ENCODE results near the gene FGF14.
A peak's percentile ranks its signal among the peaks of the same experiment; 100 is the strongest.

The FGF14 gene

DNA sequence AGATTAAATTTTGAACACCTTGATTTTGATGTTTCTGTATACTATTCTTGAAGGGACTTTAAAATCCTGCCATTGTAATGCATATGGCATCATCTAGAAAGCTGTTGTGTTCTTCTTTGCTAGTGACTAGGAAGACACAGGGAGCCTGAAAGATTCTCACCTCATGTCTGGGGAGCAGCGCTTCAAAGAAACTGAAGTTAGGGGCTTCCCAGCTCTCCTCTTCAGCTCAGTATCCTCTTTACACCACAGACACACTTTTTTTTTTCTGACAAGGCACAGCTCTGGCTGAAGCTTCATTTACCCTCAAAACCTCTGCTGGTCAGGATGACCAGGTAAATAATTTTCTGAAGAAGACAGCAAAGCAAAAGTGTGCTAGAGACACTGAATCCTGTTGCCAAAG lies 693.7 kb downstream of the FGF14 start:
- no peak overlapping the region for H3K4me3 ChIP-seq (ENCODE audit: low read depth, low read length)
- no peak for DNase-seq (ENCODE audit: low read depth)
- TF ChIP-seq, protein P1, sequence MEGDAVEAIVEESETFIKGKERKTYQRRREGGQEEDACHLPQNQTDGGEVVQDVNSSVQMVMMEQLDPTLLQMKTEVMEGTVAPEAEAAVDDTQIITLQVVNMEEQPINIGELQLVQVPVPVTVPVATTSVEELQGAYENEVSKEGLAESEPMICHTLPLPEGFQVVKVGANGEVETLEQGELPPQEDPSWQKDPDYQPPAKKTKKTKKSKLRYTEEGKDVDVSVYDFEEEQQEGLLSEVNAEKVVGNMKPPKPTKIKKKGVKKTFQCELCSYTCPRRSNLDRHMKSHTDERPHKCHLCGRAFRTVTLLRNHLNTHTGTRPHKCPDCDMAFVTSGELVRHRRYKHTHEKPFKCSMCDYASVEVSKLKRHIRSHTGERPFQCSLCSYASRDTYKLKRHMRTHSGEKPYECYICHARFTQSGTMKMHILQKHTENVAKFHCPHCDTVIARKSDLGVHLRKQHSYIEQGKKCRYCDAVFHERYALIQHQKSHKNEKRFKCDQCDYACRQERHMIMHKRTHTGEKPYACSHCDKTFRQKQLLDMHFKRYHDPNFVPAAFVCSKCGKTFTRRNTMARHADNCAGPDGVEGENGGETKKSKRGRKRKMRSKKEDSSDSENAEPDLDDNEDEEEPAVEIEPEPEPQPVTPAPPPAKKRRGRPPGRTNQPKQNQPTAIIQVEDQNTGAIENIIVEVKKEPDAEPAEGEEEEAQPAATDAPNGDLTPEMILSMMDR (conservative IDR thresholded peaks at IDR 0.05; ENCODE audit: low read depth, low read length), result no peak

DNA sequence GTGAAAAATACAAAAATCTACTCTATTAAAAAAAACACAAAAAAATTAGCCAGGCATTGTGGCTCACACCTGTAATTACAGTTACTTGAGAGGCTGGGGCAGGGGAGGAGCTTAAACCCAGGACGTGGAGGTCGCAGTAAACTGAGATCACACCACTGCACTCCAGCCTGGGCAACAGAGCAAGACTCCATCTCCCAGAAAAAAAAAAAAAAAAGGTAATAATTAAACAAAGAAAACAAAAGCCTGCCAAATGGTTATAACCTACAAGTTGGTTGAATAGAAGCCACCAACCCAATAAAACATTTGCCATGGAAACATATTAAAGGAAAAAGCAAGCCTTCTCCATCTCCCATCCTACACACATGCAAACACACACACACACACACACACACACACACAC lies 694.2 kb downstream of the FGF14 start:
- TF ChIP-seq, protein P1 (conservative IDR thresholded peaks at IDR 0.05; ENCODE audit: low read depth, low read length), result no peak
- DNase-seq (ENCODE audit: low read depth), result no peak
- no peak overlapping the region for H3K4me3 ChIP-seq (ENCODE audit: low read depth, low read length)

DNA sequence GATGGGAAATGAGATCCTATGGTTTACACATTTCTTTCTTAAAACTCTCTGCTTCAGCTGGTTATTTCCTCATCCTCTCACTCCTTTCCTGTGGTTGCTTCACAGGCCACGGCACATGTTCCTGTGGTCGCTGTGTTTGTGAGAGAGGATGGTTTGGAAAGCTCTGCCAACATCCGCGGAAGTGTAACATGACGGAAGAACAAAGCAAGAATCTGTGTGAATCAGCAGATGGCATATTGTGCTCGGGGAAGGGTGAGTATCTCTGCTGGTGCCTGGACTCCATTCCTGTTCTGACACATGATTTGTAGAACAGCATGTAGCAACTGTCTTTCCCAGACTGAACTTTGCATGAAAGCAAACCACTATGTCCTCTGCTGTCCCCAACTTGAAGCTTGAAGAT lies 695.2 kb downstream of the FGF14 start:
- H3K4me3 ChIP-seq (ENCODE audit: low read depth, low read length), result no peak overlapping the region
- peak; percentile 99 for DNase-seq (ENCODE audit: low read depth)
- TF ChIP-seq, protein P1 (conservative IDR thresholded peaks at IDR 0.05; ENCODE audit: low read depth, low read length), result no peak

DNA sequence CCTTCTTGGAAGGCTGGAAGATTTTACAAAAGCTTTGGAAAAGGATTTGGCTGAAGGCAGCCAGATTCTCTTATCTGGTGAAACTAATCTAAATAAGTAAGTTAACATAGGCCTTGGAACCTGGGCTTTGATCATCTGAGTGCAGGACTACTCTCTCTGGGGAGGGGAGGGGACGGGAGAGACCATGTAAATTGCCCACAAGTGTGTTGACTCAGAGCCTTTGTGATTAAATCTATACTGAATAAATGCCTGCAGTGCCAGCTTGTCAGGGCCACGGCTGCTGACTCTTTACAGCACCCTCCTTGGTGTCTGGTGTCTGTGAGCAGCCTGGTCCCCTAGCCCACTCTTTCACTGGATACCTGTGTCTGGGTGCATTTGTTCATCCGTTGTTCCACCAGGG lies 698.0 kb downstream of the FGF14 start:
- no peak for DNase-seq (ENCODE audit: low read depth)
- TF ChIP-seq, protein P1 (conservative IDR thresholded peaks at IDR 0.05; ENCODE audit: low read depth, low read length), result no peak
- no peak overlapping the region for H3K4me3 ChIP-seq (ENCODE audit: low read depth, low read length)

DNA sequence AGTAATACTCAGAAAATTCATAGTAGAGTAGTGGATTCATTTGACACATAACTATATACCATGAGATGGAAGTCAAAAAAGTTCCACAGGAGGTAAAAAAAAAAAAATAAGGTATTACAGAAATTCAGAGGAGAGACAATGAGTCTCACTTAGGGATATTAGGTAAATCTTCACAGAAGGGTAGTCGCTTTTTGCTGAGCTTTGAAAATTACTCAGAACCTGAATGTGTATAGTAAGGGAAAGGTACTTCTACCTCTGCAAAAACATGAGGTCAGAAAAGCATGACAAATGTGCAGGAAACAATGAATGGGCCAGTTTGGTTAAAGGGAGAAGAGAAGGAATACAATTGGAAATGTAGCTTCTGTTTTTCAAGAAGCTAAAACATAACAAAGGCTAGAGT lies 698.8 kb downstream of the FGF14 start:
- no peak for DNase-seq (ENCODE audit: low read depth)

DNA sequence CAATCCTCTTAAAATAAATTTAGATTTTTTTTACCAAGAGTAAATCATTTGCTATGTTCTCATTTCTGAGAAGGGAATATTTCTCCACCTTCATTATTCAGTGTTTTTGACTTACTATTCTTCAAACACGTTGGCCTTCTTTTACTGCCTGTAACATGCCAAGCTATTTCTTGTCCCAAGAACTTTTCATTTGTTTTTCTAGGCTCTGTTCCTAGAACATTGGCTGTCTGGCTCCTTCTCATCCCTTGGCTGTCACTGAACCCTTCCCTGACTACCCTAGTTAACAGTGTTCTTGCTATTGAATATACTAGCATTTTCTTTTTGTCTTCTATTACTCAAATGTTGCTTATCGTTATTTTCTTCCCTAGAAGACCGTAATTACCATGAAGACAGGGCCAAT lies 701.2 kb downstream of the FGF14 start:
- TF ChIP-seq, protein P1 (conservative IDR thresholded peaks at IDR 0.05; ENCODE audit: low read depth, low read length), result no peak
- DNase-seq (ENCODE audit: low read depth), result peak; percentile 82

More for the DNA sequence above, 698.8 kb downstream of the FGF14 start:
- no peak overlapping the region for H3K4me3 ChIP-seq (ENCODE audit: low read depth, low read length)
- TF ChIP-seq, protein P1 (conservative IDR thresholded peaks at IDR 0.05; ENCODE audit: low read depth, low read length), result no peak

DNA sequence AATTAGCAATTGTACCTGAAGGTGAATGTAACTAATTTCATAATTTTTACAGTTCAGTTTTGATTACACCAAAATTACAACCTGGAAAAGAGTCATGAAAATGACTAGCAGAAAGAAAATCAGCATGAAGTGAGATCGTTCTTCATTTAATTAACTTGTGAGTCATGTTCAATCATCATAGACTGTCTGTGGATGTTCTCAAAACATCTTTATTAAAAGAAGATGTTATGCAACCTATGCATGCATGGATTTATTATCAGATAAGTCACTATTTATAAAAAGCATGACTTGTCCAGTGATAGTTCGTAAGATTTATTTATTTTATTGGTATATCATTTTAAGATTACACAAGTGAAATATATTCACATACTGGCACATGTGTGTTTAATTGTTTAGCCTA lies 703.4 kb downstream of the FGF14 start:
- peak; percentile 23 for DNase-seq (ENCODE audit: low read depth)
- no peak overlapping the region for H3K4me3 ChIP-seq (ENCODE audit: low read depth, low read length)
- TF ChIP-seq, protein P1 (conservative IDR thresholded peaks at IDR 0.05; ENCODE audit: low read depth, low read length), result no peak

More for the DNA sequence above, 701.2 kb downstream of the FGF14 start:
- H3K4me3 ChIP-seq (ENCODE audit: low read depth, low read length), result no peak overlapping the region

Data from choroid plexus epithelial cell (primary cell).